ENCODE measurements around the gene CCDC12.
A peak's percentile ranks its signal among the peaks of the same experiment; 100 is the strongest.

The CCDC12 gene

DNA sequence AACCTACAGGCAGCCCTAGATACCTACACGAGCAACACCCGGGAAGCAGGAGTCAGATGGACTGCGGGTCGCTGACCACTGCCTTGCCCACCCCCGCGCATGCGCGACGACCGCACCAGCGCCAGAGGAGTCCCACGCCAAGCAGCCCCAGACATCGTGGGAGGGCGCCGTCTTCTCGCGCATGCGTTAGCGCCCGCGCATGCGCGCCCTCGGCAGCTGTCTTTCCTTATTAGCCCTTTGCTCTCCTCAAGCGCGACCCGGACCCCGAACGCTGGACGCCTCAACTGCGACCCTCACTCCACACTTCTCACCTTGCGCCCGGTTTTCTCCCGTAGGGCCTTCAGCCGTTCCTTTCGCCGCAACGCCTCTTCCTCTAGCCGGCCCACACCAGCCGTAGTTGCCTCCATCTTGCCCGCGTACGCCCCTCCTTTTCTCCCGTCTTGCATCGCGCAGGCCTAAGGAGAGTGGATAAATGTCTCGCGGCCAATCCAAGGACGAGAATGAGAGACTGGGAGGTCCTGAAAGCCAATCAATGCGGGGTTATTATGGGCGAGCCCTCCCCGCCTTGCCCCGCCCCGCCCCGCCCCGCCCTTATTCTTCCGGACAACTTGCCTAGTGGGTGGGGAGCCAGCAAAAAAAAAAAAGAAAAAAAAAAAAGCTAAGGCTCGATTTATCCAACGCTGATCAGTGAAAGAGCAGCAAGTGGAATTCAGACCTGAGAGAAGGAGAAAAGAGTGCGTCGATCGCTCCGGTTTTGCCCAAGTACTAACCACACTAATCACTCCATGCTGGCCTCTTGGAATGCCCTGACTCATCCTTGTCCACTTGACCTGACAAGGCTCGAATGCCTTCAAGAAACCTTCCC is at the start of gene CCDC12:
Gene CCDC12, minus strand, starts transcription at position 420 of the 865 bp plus-strand sequence. Its CDS starts 13 bp downstream, at position 407.
- peak; percentile 90 for DNase-seq

DNA sequence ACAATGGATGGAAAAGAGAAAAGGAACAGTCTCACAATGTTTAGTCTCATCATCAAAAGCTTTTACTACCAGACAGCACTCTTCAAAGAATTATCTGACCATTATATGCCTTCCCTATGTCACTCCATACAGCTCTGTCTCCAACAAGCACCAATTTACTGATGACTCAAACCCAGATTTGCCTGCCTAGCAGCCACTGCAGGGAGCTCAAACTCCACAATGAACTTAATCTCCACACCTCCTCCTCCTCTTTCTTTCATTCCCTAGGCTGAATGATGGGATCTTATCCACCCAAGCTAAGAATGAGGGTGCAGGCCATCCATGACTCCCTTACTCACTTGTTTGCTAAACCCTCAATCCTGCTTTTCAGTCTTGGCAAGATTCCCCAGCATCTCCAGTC is 48.4 kb upstream of the CCDC12 start:
- DNase-seq: no peak

DNA sequence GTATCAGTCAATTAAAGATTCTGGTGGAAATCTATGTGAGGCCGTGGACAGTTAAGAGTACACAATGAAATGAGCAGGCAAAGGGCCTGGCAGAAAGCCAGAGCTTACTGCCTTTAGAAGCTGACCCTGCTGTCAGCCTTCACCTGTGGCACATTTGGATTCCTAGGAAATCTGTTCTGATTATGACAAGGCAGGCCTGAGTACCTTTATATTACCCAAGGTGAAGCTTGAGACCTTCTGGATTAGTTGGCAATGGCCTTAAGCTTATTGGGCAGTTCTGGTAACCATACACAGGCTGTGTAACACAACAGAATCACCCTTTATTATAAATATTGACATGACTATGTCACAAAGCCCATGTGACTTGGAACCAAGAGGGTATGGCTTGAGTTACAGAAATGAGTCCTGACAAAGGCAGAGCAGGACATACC is 46.1 kb upstream of the CCDC12 start:
- DNase-seq: no peak

DNA sequence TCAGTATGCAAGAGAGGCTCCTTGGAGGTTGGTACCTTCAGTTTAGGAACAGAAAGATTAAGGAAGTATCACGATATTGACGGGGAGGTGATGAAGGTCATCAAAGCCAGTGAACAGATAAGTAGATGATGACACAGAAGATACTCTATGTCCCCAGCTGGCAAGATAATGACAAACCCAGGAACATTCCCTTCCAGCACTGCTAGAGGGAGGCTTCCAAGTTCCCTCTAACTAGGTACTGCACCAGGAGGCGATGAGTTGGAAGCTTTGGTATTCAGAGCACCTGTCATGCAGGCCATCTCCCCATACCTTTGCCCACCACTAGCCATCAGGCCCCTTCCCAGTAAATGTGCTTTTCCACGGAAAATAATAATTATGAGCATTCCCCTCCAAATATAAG is 43.8 kb upstream of the CCDC12 start:
- no peak for DNase-seq

DNA sequence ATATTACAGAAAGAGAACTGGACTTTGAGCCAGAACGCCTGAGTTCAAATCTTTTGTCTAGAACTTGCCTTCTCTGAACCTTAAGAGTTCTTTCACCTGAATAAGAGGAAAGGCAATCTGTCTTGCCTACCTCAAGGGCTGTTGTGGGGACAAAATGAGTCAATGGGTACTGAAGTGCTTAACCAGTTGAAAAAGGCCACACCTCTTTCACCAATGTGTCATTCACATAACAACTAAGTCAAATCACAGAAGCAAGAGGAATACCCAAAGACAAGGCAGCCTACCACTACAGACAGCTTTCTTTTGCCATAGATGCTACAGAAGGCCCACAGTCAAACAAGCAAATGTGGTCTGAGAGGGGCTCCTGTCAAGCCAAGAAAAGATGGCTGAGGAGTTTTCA is 42.7 kb upstream of the CCDC12 start:
- DNase-seq: no peak

DNA sequence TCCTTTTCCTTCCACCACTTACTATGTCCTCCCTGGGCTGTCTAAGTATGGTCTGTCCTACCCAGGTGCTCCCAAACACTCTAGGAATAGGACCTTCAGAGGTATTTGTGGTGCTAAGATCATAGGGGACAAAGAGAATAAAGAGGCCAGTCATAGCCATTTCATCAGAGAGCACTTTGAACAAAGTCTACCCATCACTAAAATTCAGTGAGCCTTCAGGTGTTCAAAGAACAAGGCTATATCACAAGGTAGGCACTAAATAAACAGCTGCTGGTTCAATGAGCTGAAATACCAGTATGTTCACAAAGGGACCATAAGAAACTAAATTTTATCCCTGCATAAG is 41.7 kb upstream of the CCDC12 start:
- no peak for DNase-seq

DNA sequence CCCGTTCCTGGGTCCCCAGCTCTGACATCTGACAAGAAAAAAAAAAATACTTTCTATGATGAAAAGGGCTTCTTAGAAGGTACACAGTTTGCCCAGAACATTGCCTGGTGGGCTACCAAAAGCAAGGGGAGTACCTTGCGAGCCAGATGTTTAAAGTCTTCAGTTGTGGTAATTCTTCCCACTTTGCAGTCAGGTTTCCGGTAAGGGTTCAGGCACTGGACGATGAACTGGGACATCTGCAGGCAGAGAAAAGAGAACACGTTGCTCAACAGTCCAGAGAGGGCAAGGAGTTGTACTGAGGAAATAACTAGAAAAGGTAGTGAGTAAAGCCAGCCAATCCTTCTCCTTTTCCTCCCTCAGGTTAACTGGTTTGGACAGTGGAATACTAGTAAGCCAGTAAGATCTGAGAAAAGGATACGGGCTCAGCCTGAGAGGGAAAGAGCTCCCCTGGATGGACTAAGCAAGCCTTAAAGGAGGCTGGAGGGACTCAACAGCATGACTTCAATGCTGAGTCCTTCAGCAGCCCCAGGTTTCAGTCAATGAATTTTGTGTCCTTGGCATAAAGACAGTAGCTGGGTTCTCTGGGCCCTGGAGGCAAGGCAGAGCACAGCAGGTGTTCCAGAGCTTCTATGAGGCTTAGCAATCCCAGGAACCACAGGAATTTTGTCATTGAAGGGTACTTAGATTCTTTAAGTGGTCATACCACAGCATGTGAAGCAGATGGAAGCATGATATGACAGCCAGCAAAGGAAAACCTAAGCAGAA is 41.1 kb upstream of the CCDC12 start:
- DNase-seq: peak; percentile 36

DNA sequence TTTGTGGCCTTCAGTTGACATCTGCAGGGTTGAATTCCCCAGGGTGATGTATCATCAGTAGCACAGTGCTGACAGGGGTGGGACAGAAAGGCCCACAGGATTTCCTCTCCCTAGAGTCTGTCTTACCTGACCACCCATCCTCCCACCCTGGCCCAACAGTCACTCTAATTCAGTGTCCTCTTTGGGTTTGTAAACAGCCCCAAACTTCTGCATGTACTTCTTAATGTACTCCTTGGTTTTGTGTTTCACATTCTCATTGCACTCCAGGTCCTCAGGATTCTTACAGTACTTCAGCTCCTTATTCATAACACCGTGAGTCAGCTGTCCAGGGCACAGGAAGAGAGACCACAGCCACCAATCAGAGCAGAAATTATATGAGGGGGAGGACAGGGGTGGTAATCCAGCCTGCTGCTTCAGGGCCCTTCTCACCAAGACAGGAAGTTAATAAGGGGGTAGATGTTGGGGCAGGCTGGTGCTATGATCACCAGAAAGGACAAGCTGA is 40.4 kb upstream of the CCDC12 start:
- peak; percentile 53 for DNase-seq

DNA sequence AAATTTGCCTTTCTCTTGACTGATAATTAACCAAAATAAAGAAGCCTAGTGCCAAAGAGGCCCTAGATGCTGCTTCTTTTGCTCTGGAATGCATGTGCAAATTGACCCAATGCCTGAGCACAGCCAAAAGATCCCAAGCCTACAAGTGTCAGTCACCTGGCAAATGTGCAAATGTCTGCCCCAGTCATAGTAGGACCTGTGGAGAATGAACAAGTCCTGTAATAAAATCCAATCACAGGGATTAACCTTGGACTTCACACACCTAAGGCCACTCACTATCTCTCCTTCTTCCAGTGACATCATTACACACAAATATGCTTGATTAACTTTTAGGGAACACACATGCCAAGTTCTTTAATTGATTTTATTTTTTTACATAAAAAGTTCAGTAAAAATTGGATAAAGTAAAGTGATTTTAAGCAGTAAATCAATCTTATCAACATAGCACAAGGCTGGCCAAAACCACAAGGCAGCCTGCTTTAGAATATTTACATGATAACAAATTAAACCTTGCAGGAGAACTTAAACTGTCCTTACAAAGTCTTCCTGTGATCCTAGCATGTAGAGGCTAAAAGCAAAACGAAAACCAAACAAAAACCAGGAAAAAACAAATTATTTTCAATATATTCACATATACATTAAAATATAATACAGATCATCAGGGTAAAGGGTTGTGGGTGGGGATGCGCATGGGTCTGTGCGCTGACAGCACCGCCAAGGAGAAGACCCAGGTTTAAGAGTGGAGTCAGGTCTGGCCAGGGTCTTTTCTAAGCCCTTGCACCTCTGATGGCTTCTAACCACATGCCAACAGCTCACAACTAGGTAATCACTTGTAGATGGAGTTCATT is 39.8 kb upstream of the CCDC12 start:
- DNase-seq: no peak

DNA sequence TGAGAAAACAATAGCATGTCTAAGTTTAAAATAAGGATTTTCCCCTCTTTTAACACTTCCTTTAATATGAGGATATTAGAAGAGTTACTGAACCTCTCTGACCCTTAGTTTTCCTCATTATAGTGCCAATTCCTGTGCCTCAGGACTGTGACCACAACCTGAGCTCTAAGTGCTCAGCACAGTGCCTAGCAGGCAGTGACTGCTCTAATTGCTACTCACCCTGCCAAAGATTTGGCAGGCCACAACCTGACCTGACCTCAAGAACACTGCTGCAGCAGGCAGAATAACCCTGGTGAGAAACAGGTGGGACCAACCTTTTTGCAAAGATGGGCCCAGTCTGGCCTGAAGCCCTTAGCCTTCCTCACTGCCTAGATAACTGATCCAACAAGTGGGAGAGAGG is 38.6 kb upstream of the CCDC12 start:
- DNase-seq: no peak

DNA sequence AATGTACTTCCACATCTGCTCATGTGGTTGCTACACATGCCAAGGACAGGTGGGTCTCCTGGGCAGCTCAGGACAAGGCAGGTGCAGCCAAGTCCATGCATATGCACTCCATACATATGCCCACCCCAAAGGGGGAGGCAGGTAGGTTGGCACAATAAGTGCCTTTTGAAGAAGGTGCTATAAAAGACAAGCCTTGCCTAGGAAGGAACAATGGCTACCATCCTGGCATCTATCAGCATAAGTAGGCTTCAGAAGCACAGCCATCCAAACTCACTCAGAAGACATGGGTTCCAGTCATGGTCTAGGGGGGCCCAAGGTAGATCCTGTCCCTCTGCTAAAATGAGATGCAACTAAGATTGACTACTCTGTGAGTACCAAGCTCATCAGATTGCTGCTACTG is 37.5 kb upstream of the CCDC12 start:
- no peak for DNase-seq

DNA sequence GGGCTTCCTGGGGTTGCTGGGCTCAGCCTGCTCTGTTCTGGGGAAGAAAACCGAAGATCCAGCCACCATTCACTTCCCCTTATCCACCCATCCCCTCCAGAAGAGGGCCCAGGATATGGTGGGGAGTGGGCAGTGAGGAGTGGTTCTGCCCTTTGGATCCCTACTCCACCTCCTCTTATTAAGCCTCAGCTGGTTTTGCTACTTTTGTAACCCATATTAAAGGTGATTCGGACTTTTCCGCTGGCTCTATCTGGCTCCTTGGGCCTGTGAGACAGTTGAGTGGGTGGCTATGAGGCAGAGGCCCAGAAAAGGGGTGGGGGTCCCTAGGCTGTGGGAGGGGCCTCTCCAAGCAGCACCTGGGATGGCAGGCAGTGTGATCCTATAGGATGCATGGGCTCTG is 36.7 kb upstream of the CCDC12 start:
- no peak for DNase-seq

DNA sequence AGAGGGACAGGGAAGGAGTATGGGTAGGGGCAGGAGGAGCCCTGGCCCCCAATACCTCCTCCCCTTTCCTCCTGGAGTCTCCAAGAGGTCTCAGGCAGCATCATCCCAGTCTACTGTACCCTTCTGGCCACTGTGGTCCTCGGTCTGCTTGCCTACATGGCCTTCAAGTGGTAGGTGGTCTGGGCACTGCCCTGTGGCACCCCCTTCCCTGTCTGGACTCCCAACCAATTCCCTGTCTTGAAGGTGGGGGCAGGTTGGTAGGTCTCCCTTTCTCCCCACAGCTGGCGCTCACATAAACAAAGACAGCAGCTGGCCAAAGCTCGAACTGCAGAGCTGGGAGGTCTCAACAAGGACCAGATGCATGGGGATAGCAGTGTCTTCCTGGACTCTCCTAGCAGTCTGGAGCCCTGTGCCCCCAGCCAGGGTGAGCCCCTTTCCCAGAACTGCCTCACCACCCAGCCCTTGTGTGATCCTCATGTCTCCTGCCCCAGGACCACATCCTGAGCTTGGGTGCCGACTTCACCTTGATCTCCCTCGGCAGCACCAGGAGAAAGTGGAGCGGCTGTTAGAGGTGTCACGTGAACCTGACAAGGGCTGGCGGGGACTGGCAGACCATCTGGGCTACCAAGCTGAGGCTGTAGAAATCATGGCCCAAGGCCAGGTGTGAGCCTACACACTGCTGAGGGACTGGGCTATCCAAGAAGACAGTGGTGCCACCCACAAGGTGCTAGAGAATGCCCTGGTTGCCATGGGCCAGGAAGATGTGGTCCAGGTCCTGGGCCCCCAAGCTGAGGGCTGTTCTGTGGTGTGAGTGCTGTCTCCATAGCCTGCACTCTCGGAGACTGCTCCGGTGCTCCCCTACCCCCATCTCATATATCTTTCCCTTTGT is 36.0 kb upstream of the CCDC12 start:
- DNase-seq: no peak

DNA sequence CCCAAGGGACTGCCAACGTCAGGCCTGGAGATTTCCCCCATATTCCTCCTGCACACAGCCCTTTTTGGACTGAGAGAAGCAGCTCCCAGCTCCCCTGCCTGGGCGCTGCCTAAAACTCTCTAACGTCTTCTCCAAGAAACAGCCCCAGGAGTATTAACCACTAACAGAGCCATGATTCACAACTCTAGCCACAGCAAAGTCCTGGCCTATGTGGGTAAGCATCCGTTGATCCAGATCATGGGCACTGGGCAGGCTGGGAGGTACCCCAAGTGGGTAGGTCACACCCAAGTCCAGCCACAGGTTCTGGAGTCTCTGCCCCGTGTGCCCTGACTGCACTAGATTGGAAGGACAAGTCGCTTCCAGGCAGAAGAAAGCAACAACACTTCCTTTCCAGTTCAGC is 34.8 kb upstream of the CCDC12 start:
- DNase-seq: no peak

DNA sequence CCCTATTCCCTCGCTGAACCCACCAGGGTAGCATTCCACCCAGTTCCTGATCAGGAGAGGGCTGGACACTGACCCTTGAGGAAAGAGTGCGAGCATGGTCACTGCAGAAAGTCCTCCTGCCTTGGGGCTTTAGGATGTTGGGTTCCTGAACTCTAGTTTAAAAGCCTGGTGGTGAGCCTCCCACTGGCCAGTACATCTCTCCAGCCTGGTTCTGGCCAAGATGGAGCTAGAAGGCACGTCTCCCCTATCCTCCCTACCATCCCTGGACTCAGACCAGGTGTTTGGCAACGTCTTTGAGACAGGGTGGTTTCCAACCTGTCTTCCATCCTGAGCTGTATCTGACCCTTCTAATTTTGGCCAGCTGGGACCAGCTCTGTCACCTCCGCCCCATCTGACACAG is 34.4 kb upstream of the CCDC12 start:
- no peak for DNase-seq

DNA sequence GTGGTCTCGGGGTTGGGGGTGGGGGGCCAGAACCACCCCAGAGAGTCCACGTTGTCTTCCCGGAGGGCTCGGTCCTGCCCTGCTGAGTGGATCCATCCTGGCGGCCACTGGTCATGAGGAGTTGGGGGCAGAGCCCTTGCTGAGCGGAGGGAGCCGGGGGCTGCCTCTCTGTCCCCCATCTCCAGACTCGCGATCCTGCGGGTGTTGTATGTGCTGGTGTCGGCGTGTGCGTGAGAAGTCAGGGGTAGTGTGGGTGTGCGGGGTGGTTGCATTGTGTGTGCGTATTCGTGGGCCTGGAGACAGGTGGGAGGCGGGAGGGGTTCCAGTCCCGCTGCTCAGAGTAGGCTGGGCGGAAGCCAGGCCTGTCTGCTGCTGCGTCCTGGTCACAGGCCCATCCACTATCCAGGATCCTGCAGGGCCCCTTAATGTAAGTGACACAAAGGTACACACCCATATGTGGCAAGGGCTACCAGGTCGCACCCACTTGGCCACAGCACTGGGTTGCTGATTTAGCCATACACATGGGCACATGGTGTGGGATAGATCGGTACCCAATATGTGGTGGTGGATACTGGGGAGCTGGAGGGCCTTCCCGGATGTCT is 33.7 kb upstream of the CCDC12 start:
- DNase-seq: no peak

DNA sequence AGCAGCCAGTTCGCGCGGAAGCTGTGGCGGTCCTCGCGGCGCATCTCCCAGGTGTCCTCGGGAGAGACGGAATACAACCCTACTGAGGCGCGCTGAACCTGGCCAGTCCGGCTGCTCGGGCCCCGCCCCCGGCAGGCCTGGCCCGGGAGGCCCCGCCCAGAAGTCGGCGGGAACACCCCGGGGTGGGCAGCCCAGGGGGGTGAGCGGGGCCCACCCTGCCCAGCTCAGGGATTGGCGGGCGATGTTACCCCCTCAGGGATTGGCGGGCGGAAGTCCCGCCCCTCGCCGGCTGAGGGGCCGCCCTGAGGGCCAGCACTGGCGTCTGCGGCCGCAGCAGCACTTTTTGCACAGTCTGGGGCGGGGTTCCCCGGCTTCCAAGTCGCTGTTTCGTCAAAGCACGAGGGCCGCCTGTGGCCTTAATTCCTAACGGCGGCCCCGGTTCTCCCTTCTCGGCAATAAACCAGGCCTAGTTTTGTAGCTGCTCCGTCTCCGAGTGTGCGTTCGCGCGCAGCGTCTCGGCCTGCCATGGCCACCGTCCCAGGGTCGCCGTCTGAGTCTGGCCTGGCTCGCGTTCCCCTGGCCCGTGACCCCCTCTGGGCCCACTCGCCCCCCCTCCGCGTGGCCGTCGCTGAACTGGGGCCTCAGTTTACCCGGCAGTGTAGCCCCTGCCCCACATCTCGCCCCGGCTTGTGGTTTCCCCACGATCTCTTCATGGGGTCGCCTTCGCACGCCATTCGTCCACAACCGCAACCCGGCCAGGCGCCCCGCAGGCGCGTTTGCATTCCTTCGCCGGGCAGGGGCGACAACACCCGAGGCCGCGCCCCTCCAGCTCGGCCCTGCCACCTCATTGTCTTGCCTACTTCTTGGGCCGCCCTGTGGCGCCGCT is 32.9 kb upstream of the CCDC12 start:
- DNase-seq: no peak

DNA sequence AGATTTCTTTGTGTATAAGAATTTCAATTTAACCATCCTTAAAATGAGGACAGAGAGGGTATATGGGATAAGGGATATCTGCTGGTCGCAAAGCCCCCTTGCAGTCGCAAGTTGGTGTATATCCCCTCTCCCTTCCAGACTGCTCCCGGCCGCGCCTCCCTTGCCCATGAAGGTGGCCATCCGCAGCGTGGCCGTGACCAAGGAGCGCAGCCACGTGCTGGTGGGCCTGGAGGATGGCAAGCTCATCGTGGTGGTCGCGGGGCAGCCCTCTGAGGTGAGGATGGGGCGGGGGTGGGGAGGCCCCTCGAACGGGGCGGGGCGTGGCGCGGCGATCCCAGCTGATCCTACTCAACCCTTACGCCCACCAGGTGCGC is 32.3 kb upstream of the CCDC12 start:
- no peak for DNase-seq

DNA sequence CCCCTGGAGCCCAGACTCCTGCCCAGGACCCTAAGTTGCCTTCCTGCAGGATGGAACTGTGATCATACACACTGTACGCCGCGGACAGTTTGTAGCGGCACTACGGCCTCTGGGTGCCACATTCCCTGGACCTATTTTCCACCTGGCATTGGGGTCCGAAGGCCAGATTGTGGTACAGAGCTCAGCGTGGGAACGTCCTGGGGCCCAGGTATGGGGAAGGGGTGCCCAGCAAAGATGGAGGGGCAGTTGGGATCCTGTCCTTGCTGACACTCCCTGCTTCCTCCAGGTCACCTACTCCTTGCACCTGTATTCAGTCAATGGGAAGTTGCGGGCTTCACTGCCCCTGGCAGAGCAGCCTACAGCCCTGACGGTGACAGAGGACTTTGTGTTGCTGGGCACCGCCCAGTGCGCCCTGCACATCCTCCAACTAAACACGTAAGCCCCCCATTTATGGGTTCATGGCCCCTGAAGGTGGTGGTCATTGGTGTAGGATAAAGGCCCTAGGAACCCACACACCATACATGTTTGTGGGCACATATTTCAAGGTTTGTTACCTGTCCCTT is 31.8 kb upstream of the CCDC12 start:
- DNase-seq: no peak

DNA sequence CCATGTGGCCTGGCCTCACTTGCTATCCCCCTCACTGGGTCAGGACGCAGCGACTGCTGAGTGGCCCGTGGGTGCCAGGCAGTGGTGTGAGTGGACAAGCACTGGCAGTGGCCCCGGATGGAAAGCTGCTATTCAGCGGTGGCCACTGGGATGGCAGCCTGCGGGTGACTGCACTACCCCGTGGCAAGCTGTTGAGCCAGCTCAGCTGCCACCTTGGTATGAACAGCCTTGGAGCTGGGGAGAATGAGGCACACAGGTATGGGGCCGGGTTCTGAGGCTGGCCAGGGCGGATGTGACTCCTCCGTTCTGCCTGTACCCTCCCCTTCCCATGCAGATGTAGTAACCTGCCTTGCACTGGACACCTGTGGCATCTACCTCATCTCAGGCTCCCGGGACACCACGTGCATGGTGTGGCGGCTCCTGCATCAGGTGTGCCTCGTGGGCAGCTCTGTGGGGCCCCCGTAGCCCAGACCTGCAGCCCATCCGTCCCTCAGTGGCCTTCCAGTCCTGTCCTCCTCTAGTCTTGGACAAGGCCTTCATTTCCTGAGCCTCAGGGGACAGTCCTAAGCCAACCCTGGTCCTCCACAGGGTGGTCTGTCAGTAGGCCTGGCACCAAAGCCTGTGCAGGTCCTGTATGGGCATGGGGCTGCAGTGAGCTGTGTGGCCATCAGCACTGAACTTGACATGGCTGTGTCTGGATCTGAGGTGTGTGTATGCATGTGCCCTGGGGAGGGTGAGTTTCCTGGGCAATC is 31.1 kb upstream of the CCDC12 start:
- no peak for DNase-seq
